Vagina (tissue), 2 donors: ENCODE results near the gene BDP1.

ENCODE experiments used
- CTCF ChIP-seq, 3 experiments: fragments of 450-650 bp in 2 of 3; fragments of 200-600 bp in 1 of 3; sonication (generic) in 1 of 3; IDR thresholded peaks; one replicate each; pipeline ENCODE4 v1.5.1; 2017 to 2019; ENCODE audit warnings: antibody characterized with exemption in 3 of 3, mild to moderate bottlenecking in 2 of 3, moderate library complexity in 2 of 3
- POLR2A ChIP-seq, 2 donors: fragments of 450-650 bp; IDR thresholded peaks; one replicate each; pipeline ENCODE4 v1.6.1; 2017; ENCODE audit warnings: antibody characterized with exemption in 2 of 2, mild to moderate bottlenecking in 2 of 2, moderate library complexity in 2 of 2

DNA sequence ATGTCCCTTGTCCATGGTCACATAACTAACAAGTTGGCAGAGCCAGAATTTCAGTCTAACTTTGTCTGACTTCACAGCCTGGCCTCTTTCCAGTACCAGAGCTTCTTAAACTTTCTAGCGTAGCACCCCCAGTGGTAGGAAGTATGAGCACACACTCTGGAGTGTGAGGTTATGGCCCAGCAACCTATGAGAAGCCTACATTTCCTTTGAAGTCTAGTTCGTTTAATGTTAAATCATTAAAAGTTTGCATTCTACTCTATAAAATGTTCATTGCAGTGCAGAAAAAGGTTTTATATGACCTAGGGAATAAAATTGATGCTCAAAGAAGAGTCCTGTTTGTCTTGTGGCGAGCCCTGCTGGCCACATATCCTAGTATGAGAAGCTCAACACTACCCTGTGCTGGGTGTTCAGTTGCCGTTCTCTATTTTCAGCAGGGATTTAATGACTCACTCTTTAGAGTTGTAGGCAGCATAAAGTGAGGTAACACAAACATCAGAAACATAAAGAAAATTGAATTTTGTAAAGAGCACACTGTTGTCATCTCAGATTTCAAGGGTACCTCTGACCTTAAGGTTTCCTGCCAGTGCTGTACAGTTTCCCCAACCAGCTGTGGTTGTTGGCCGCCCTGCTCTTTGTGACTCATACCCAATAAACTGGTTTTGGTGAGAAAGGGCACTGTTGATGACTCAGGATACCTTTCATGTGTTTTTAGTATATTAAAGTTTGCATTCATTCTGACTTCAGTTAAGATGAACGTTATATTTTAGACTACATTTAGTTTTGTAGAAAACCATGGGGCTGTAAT lies 146.0 kb downstream of the BDP1 start:
- TF ChIP-seq POLR2A (IDR thresholded peaks at IDR 0.05) (no peak), CTCF (IDR thresholded peaks at IDR 0.05) (peak in 2 of 3 experiments; percentile 26 to 35)
